IMR-90 (cell line): ENCODE measurements around the gene SNX15.

Experiments
- FOS ChIP-seq: fragments of 150-350 bp; IDR thresholded peaks from 2 replicates; pipeline ENCODE4 v1.6.1; 2016; ENCODE audit warnings: low read depth, low read length
- MAZ ChIP-seq: IDR thresholded peaks from 2 replicates; pipeline ENCODE4 v1.6.1; 2012; ENCODE audit warnings: low read depth, mild to moderate bottlenecking, low read length, improper control_type of control experiment, moderate library complexity, borderline replicate concordance
- POLR2A ChIP-seq: IDR thresholded peaks from 2 replicates; pipeline ENCODE4 v1.6.1; 2012; ENCODE audit warnings: mild to moderate bottlenecking, low read depth, low read length
- RAD21 ChIP-seq: IDR thresholded peaks from 2 replicates; pipeline ENCODE4 v1.6.1; 2012; ENCODE audit warnings: low read length, improper control_type of control experiment
- RFX5 ChIP-seq: IDR thresholded peaks from 2 replicates; pipeline ENCODE4 v1.8.0; 2012; ENCODE audit warnings: low read depth, mild to moderate bottlenecking, low read length, moderate library complexity
- TF ChIP-seq, protein P1 (sequence below): conservative IDR thresholded peaks from 2 replicates; pipeline ENCODE4 v1.5.1; 2012; ENCODE audit warnings: mild to moderate bottlenecking, low read depth, low read length, improper control_type of control experiment

DNA sequence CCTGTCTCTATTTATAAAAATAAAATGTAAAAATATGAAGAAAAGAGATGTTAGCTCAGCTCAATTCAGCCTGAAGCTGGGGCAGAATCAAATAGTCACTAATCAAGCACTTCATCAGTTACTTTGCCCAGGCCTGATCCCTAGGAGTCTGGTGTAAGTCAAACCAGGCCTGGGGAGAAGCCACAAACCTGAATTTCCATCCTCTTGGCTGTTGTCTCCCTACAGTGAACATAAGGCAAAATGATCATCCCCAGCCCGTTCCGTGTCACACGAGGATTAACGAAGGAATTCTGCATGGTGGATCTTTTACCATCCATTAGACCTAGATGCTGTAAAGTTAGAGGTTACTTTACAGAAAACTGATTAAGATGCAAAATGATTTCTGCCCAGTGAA, 37.6 kb downstream of the SNX15 start:
- TF ChIP-seq RFX5 (no peak), MAZ (no peak), POLR2A (no peak), FOS (no peak), RAD21 (no peak)
- TF ChIP-seq, protein P1, sequence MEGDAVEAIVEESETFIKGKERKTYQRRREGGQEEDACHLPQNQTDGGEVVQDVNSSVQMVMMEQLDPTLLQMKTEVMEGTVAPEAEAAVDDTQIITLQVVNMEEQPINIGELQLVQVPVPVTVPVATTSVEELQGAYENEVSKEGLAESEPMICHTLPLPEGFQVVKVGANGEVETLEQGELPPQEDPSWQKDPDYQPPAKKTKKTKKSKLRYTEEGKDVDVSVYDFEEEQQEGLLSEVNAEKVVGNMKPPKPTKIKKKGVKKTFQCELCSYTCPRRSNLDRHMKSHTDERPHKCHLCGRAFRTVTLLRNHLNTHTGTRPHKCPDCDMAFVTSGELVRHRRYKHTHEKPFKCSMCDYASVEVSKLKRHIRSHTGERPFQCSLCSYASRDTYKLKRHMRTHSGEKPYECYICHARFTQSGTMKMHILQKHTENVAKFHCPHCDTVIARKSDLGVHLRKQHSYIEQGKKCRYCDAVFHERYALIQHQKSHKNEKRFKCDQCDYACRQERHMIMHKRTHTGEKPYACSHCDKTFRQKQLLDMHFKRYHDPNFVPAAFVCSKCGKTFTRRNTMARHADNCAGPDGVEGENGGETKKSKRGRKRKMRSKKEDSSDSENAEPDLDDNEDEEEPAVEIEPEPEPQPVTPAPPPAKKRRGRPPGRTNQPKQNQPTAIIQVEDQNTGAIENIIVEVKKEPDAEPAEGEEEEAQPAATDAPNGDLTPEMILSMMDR = no peak
